Fibroblast of lung (primary cell): ENCODE measurements around the gene ARHGAP42. TPM values are rescaled to one million over a fixed set of nuclear protein-coding genes. Genes with fewer than 3 reads are reported as not detected.
A peak's percentile ranks its signal among the peaks of the same experiment; 100 is the strongest.

Experiments used
- DNase-seq, 2 donors: peaks; one replicate each; pipeline versions ENCODE4 v3.0.0 to v3.0.0-alpha.2; 2010; ENCODE audit warnings: low read depth in 2 of 2
- H2AFZ ChIP-seq: 2 replicates; pipeline ENCODE4 v1.5.1; 2012; ENCODE audit warnings: low read length, control low read depth, inconsistent platforms
- H3K27ac ChIP-seq: 2 replicates; pipeline ENCODE4 v1.5.1; 2011; ENCODE audit warnings: low read length, control low read depth; ENCODE audit not compliant: insufficient read depth
- H3K27me3 ChIP-seq: 2 replicates; pipeline ENCODE4 v1.5.1; 2011; ENCODE audit warnings: mild to moderate bottlenecking, low read length; ENCODE audit not compliant: control insufficient read depth, insufficient read depth
- H3K36me3 ChIP-seq: 2 replicates; pipeline ENCODE4 v1.5.1; 2011; ENCODE audit warnings: low read length; ENCODE audit not compliant: control insufficient read depth, insufficient read depth
- H3K4me1 ChIP-seq: 2 replicates; pipeline ENCODE4 v1.5.1; 2011; ENCODE audit warnings: low read length; ENCODE audit not compliant: control insufficient read depth, insufficient read depth; ENCODE audit errors: extremely low read depth
- H3K4me2 ChIP-seq: 2 replicates; pipeline ENCODE4 v1.5.1; 2011; ENCODE audit warnings: low read length, control low read depth; ENCODE audit not compliant: insufficient read depth; ENCODE audit errors: extremely low read depth
- H3K4me3 ChIP-seq, 4 experiments: fragments of 200-600 bp in 1 of 4; sonication (generic) in 1 of 4; replicated peaks in 1 of 4; 2 replicates each; pipeline ENCODE4 v1.5.1; 2011 to 2016; ENCODE audit warnings: low read length in 4 of 4, low read depth in 3 of 4, mild to moderate bottlenecking in 3 of 4, control low read depth in 2 of 4, inconsistent platforms in 1 of 4, mixed read lengths in 1 of 4; ENCODE audit not compliant: insufficient read depth in 1 of 4; ENCODE audit errors: control extremely low read depth in 1 of 4
- H3K79me2 ChIP-seq: 2 replicates; pipeline ENCODE4 v1.5.1; 2012; ENCODE audit warnings: mild to moderate bottlenecking, low read length, inconsistent platforms; ENCODE audit not compliant: control insufficient read depth, insufficient read depth
- H3K9ac ChIP-seq: 2 replicates; pipeline ENCODE4 v1.5.1; 2011; ENCODE audit warnings: mild to moderate bottlenecking, low read length, control low read depth; ENCODE audit not compliant: insufficient read depth
- H3K9me3 ChIP-seq: 2 replicates; pipeline ENCODE4 v1.5.1; 2012; ENCODE audit warnings: low read depth, low read length; ENCODE audit not compliant: control insufficient read depth, insufficient read depth
- H4K20me1 ChIP-seq: 2 replicates; pipeline ENCODE4 v1.5.1; 2011; ENCODE audit warnings: low read length; ENCODE audit not compliant: control insufficient read depth, insufficient read depth; ENCODE audit errors: extremely low read depth
- CTCF ChIP-seq, 2 donors: IDR thresholded peaks in 1 of 2; conservative IDR thresholded peaks in 1 of 2; 1 replicate in 1 of 2; 2 replicates in 1 of 2; pipeline ENCODE4 v1.5.1; 2011 to 2012; ENCODE audit warnings: low read length in 2 of 2, control low read depth in 1 of 2, inconsistent platforms in 1 of 2, low read depth in 1 of 2, mild to moderate bottlenecking in 1 of 2
- EZH2 ChIP-seq: IDR thresholded peaks from 2 replicates; pipeline ENCODE4 v1.5.1; 2012; ENCODE audit warnings: low read length, control low read depth, mild to moderate bottlenecking; ENCODE audit errors: missing control alignments
- polyA plus RNA-seq, 2 donors: library from polyadenylated mRNA; depleted of rRNA in 1 of 2; stranded (reverse) in 1 of 2; unstranded in 1 of 2; fragments of >200 nt; gene quantifications; 2 replicates each; pipeline ENCODE4 v1.2.1, GENCODE V29; 2011 to 2012; ENCODE audit warnings: missing spikeins in 1 of 2
- total RNA-seq: library from RNA; depleted of rRNA; stranded (reverse); fragments of >200 nt; gene quantifications from 2 replicates; pipeline ENCODE4 v1.2.1, GENCODE V29; 2014

The ARHGAP42 gene
- total and polyA plus RNA-seq, 2 donors (not counting 1 experiment from before 2014, with no cell fraction given): 8.0 to 13.4 TPM

GRCh38 chr11:100740440-100740839, 53.4 kb downstream of the ARHGAP42 start:
- Histone ChIP-seq H3K9ac (no peak overlapping the region), H3K9me3 (no peaks in the 10 kb centered on the region), H3K4me2 (peak overlapping the region; percentile 72), H3K27ac (no peak overlapping the region), H3K4me3 (no peak overlapping the region), H3K36me3 (no peaks in the 10 kb centered on the region), H3K4me1 (peaks cover 13% of the 10 kb centered on the region), H3K27me3 (no peaks in the 10 kb centered on the region), H4K20me1 (no peaks in the 10 kb centered on the region), H2AFZ (no peak overlapping the region), H3K79me2 (no peaks in the 10 kb centered on the region)
- peak; percentile 47 to 70 for DNase-seq
- no peak for TF ChIP-seq EZH2
- no peak for TF ChIP-seq CTCF (conservative IDR thresholded peaks at IDR 0.05 in 1 of 2, IDR thresholded peaks at IDR 0.05 in 1 of 2; ENCODE audit: low read depth in 1 of 2, low read length in 2 of 2)

- no peaks in the 10 kb centered on the region for H3K36me3 ChIP-seq
- H3K27me3 ChIP-seq: no peaks in the 10 kb centered on the region
- peak; percentile 15 to 65 for DNase-seq
- H3K79me2 ChIP-seq: no peaks in the 10 kb centered on the region
- H3K9ac ChIP-seq: no peak overlapping the region
- H4K20me1 ChIP-seq: no peaks in the 10 kb centered on the region
- no peak overlapping the region for H2AFZ ChIP-seq
- peaks cover 13% of the 10 kb centered on the region for H3K4me1 ChIP-seq
- H3K4me2 ChIP-seq: no peak overlapping the region
- H3K27ac ChIP-seq: no peak overlapping the region
- H3K4me3 ChIP-seq: no peak overlapping the region
- TF ChIP-seq CTCF (conservative IDR thresholded peaks at IDR 0.05 in 1 of 2, IDR thresholded peaks at IDR 0.05 in 1 of 2; ENCODE audit: low read depth in 1 of 2, low read length in 2 of 2) (no peak), EZH2 (no peak)
- H3K9me3 ChIP-seq: no peaks in the 10 kb centered on the region
Measured at GRCh38 chr11:100741866-100742625, 55.0 kb downstream of the ARHGAP42 start.

DNA sequence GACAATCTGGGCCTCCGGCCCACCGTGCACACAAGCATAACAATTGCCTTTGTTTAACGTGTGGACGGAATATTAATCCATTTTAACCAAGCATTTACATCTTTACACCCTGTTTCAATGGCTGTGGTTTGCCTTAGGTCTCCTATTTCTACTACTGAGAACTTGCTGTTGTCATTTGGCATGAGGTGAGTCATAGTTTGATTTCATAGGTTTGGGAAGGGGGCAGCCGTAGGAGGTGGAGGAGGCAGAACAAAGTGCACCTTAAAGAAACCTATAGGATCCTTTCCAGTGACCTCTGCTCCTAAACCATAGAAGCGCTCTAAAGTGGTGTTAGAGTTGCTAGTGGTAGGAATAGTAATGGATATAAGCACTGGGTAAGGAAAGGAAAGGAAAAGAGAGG, 59.4 kb downstream of the ARHGAP42 start:
- H3K4me3 ChIP-seq: no peak overlapping the region
- no peaks in the 10 kb centered on the region for H4K20me1 ChIP-seq
- no peaks in the 10 kb centered on the region for H3K27me3 ChIP-seq
- H3K4me1 ChIP-seq: peaks cover 8% of the 10 kb centered on the region
- no peak overlapping the region for H2AFZ ChIP-seq
- no peak for DNase-seq
- no peak overlapping the region for H3K9ac ChIP-seq
- H3K4me2 ChIP-seq: no peak overlapping the region
- H3K9me3 ChIP-seq: no peaks in the 10 kb centered on the region
- no peak for TF ChIP-seq EZH2
- no peak for TF ChIP-seq CTCF (conservative IDR thresholded peaks at IDR 0.05 in 1 of 2, IDR thresholded peaks at IDR 0.05 in 1 of 2; ENCODE audit: low read depth in 1 of 2, low read length in 2 of 2)
- no peaks in the 10 kb centered on the region for H3K79me2 ChIP-seq
- no peaks in the 10 kb centered on the region for H3K36me3 ChIP-seq
- H3K27ac ChIP-seq: no peak overlapping the region
